A204.1 (cell line): Measurements from ENCODE around the gene RNF123.
"Not testable (repeated sequence)": the region's sequence is repeated elsewhere in the genome, so short reads cannot be mapped to it uniquely, and the experiment has no call there.

Source experiments
- FAIRE-seq: peaks from 2 replicates; lab custom pipeline; 2012; peaks lifted over from hg19 to GRCh38; lab: Jason Lieb, UNC

RNF123 gene

DNA sequence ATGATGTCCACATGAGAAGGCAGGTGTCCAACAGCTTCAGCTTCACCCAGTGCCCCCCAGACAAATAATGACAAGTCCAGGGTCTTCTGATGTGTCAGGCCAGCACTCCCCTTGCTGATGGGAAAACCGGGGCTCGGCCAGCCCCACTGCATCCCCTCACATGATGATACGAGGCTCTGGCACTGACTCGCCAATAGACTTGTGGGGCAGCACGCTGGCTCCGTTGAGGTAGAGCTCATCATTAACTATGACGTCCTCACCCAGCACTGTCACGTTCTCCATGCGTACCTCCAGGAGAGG, 32.2 kb downstream of the RNF123 start:
- no peak for FAIRE-seq

DNA sequence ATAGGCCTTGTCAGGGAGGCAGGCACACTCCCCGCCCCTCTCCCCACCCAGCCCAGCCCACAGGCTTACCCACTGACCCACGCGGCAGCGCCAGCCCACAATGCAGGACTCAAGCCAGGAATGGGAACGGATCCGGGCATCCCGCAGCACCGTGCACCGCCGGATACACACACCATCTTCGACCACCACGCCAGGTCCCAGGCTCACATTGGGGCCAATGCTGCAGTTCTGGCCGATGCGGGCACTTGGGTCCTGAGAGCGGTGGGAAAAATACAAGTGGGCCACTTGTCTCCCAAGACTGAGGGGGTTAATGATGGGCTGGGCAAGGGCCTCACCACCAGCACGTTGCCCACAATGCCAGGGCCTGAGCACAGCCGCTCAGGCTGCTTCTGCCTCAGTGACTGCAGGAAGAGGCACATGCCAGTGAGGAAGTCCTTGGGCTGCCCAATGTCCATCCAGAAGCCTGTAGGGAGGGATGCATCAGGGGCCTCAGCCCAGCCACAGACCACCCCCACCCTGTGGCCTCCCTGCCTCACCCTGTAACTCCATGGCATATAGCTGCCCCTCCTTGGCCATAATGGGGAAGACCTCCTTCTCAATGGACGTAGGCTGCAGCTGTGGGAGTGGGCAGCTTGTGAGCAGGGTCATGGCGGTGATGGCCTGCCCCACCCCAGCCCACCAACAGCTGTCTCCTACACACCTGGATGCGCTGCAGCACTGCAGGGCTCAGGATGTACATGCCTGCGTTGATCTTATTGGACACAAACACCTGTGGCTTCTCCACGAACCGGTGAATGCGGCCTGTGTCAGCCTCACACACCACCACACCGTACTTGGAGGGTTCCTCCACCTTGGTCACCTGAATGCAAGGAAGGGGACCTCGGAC, 32.8 kb downstream of the RNF123 start:
- FAIRE-seq: no peak

DNA sequence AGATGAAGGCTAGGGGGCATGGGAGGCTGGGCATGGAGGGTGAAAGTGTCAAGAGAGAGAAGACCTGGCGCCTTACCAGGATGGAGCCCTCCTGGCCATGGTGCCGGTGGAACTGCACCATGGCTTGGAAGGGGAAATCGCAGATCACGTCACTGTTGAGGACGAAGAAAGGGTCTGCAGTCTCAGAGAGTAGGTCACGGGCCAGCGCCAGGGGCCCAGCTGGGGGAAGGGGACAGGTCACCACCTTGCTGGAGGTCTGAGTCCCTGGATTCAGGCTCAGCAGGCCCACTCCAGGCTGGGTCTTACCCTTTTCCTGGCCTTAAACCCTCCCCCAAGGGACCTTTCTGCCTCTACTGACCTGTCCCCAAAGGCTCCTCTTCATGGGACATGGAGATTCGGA, 33.5 kb downstream of the RNF123 start:
- FAIRE-seq: no peak

DNA sequence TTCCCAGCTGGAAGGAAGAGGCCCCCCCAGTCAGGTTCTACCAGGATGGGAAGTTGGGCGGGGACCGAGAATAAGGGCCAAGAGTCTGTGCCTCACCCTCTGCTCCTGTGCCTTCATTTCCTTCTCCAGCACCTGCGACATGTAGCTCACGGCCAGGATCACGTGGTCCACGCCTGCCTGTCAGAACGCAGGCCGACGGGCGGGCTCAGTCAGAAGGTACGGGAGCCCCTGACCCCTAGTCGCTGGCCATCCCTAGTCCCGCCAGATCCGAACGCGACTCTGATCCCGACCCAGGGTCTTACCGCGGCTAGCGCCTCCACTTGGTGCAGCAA, 33.9 kb downstream of the RNF123 start:
- FAIRE-seq: no peak

DNA sequence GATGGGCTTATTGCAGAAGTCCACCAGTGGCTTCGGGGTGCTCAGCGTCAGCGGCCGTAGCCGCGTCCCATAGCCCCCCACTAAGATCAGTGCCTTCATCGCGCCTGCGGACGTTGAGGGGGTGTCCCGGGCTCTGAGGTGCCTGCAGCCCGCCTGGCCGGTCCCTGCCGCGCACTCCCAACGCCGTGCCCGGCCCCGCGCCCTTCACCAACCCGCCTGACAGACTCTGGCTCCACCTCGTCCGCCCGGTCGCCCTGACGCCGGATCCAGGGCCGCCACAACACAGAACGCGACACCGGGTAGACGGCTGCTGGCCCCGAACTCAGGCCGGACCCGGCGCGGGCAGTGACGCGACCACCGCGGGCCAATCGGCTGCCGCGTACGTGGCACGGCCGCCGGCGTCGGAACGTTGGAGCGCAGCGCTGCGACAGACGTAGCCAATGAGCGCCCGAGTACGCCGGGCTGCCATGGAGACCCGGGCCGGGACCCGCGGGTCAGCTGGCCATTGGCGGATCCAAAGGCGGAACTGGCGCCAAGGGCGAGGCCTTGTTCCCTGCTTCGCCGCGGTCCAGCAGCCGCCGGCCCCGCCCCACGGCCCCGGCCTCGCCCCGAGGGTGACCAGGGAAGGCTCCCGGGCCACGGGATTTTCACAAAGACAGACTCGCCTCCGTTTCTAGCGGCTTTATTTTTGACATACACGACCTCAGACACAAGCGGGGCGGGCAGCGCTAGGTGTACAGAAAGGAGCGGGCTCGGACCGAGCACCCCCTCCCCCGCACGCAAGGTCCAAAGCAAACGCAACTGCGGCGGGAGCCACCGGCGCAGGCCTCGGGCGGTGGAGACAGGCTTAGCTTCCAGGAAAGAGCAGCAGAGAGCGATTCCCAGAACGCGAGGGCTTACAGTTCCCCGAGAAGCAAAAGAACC, 34.5 kb downstream of the RNF123 start, which contains the start of gene GMPPB:
GMPPB (minus strand) TSS at position 324 of the 924 bp plus-strand sequence; CDS start at position 99, 225 bp downstream.
- FAIRE-seq: peak; percentile 41

DNA sequence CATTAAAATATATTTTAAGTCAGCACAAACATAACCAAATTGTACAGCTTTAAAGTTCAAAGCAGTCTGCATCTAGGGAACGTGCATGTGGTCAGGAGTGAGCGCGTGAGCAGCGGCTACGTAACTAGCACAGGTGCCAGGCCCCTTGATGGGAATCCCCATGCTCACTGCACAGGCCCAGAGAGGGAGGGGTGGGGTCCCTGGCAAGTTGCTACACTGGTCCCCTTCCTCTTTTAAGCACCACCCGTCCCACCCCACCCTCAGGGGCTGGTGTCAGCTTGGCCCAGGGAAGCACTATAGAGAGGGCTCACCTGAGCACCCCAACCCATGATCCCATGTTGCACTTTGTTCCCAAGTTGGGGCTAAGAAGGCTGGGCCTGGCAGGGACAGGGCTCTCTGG, 35.2 kb downstream of the RNF123 start:
- FAIRE-seq: no peak

DNA sequence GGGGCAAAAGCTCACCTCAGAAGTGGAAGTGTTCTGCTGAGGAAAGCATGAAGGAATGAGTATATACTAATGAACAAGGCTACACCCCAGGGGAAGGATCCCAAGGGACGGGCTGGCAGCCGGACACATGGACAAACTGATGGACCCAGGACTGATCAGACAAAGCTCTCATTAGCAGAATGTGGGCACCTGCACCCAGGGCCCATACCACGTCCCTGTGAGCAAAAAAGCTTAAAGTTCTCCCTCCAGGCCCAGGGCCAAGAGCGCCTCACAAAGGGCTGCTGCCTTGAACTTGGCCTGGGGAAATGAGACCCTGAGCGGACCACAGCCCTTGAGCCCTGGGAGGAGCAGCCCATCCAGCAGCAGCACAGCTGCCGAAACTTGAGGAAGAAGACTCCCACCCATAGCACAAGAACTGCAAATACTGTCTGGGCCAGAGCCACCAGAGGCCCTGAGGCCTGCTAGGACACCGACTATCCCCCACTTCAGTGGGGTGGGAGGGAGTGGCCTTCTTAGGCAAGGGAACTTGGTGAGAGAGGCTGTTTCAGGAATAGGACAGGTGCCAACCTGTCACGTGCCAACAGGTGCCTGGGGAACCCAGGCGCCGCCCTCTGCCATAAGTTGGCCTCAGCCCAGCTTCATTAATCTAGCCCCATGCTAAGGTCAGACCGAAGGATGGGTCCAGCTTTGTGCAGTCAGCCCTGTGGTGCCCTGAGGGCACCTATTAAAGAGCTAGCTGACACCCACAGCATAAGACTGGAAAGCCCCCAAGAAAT, 36.7 kb downstream of the RNF123 start:
- no peak for FAIRE-seq

DNA sequence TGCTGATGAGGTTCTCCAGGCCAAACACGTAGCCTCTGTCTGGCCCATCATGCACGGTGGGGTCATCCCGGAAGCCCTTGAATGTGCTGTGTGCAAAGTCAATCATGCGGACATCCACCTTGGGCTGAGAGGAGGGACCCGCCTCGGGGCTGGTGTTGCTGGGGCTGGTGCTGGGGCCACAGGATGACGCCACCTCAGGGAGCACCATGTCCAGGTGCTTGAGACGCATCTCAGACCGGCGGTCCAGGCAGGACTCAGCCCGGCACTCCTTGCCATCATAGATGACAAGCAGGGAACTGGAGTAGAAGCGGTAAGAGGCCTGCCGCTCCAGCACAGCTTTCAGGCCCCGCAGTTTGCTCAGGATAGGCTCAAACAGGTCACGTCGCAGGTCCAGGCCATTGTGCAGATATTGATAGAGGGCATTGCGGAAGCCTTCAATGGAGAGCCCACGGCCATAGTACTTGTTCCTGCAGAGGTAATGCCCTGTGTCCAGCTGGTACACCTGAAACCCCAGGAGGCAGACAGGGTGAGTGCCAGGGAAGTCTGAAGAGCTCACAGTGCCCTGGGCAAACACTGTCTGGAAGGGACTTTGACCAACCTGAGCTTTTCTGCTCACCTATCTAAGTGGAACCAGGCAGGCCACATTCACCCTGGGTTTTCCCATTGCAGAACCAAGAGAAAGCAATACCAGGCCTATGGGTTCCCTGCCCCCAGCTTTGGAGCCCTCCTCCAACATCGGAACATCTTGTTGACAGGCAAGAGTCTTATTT, 38.0 kb downstream of the RNF123 start:
- no peak for FAIRE-seq

DNA sequence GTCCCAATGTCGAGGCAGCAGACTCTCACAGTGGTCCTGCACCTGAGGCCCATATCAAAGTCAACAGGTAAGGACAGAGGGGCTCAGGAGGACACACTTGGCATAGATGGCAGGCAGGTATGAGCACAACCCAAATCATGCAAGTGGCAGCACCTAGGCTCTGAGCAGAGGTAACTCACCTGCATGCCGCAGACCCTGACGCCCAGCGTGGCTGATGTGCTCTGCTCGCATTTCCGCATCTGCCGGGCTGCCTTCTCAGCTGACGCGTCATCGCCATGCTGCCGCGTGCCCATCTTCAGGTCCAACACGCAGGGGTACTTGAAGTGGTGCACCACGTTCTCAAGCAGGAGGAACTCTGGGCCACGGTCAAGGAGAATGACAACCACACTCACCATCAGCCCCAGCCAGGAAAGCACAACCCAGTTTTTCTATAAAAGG, 38.6 kb downstream of the RNF123 start:
- FAIRE-seq: no peak

DNA sequence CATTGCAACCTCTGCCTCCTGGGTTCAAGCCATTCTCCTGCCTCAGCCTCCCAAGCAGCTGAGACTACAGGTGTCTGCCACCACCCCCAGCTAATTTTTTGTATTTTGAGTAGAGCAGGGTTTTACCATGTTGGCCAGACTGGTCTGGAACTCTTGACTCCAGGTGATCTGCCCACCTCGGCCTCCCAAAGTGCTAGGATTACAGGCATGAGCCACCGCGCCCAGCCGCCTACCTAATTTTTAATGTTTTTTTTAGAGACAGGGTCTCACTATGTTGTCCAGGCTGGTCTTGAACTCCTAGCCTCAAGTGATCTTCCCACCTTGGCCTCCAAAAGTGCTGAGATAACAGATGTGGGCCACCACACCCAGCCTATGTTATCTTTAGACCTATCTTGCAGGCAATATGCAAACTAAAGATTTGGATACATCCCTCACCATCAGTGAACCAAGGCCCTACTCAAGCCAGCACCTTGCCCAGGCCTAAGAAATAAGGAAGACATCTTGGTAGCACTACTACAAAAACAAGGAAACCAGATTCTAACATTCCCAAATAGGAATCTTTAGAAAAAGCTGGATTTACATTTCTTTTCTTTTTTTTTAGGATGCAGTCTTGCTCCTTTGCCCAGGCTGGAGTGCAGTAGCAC, 40.7 kb downstream of the RNF123 start:
- no peak for FAIRE-seq

DNA sequence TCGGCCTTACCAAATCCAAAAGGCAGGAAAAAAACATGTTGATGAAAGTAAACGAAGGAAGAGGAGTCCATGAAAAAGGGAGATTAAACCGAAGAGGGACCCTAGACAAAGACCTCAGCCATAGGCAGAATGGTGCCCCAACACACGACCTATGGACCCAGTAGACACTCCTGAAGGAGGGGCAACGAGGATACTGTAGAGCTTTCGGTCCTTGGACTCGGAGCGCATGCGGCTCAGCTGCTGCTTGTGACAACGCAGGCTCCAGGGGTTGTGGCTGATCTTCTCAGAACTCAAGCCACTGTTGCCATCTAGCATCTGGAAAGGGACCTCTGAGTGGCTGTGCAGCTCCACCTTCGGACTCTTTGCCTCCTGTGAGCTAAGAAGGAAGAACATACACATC, 43.2 kb downstream of the RNF123 start:
- FAIRE-seq: no peak

DNA sequence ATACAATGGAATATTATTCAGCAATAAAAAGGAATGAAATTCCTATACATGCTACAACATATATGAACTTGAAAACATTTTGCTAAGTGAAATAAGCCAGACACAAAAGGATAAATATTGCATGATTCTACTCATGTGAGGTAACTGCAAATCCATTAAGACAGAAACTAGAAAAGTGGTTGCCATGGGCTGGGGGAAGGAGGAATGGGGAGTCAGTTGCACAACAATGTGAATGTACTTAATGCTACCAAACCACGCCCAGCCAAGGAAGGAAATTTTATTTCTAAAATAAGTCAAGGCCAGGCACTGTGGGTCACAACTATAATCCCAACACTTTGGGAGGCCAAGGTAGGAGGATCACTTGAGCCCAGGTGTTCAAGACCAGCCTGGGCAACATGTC, 44.2 kb downstream of the RNF123 start:
- no peak for FAIRE-seq

DNA sequence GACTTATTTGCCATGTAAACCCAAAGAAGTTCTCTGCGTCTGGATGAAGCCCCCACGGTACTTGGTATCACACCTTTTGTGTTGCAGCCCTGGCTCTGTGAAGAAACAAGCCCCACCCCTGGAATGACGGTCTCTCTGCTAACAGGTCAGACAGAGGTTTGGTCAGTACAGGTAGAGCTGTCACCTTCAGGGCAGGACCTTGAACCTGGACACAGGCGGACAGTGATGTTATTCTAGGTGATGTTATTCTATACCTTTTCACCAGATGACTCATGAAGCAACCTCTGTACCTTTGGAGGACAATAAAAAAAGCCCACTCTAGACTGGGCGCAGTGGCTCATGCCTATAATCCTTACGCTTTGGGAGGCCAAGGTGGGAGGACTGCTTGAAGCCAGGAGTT, 45.4 kb downstream of the RNF123 start:
- no peak for FAIRE-seq

DNA sequence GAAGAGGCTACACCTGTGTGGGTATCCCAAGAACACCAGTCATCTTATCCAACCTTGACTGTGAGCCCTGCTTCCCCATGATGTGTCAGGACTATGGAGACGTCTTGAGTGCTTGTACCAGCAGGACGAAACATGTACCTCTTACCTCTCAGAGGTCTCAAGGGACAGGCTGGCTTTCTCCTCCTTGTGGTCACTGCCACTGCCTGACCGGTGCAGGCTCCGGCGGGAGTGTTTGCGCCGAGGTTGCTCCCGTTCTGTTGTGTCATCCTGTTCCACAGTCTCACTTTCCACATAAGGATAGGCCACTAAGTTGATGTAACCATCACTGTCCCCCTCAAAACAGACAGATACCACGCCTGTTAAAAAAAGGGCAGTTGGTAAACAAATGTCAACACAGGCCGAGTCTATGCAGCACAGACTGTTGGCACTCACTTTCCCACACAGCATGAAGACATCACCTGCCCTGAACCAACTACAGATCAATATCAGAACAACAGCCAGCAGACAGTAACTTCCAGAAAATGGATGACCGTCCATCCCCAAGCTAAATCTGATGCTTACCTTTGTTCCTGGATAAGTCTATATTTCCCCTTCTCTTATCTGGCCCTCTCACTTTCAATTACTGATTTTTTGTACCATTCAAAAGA, 48.8 kb downstream of the RNF123 start:
- no peak for FAIRE-seq

DNA sequence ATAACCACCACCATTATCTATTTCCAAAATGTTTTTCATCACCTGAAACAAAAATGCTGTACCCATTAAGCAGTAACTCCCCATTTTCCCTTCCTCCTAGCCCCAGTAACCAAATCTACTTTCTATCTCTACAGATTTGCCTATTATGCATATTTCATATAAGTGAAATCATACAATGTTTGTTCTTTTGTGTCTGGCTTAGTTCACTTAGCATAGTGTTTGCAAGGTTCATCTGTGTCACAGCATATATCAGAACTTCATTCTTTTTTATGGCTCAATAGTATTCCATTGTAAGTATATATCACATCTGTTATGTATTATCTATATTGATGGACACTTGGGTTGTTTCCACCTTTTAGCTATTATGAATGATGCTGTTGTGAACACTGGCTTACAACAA, 51.1 kb downstream of the RNF123 start:
- no peak for FAIRE-seq

DNA sequence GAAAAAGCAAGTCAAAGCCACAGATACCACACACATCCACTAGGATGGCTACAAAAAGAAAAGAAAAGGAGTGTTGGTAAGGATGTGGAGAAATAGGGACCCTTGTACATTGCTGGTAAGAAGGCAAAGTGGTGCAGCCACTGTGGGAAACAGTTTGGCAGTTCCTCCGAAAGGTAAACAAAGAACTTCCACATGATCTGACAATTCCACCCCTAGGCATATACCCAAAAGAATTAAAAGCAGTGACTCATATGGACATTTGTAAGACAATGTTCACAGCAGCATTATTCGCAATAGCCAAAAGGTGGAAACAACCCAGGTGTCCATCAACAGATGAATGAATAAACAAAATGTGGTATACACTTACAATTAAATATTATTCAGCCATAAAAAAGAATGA, 56.6 kb downstream of the RNF123 start:
- FAIRE-seq: no peak

DNA sequence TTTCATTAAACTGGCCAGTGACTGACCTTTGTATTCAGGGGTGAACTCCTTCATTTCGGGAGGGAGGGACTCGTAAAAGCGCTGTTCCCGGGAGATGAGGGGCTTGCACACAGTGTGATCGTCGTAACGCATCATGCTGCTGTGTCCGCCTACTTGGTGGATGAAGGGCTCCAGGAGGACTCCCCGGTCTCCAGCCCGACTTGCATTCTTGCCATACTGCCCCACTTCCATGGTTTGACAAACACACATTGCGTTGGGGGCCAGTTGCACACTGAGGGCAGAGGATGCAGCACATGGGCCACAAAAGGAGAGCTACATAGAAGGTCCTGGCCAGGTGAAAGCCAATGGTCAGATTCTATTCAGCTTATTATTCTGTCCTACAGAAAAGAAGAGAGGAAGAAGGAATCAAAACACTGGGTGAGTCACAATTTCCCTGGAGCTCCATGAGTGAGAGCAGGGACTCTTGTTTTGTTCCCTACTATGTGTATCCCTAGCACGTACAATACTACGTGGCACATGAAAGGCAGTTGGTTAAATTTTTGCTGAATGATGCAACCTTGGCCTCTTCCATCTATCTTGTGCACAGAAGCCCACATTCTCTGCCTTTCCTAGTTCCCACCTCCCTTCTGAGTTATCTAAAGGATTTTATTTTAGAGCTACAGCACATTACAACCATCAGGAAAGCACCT, 58.6 kb downstream of the RNF123 start:
- FAIRE-seq: no peak

DNA sequence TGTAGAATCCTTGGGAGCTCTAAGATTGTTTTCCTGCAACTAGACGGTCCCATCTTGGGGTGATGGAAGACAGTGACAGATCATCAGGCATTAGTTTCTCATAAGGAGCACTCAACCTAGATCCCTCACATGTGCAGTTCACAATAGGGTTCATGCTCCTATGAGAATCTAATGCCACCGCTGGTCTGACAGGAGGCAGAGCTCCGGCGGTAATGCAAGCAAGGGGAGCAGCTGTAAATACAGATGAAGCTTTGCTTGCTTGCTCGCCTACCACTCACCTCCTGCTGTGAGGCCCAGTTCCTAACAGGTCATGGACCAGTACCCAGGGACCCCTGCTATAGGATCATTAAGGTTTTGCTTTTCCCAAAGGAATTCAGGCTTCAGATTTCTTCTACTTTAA, 59.5 kb downstream of the RNF123 start:
- FAIRE-seq: not testable (repeated sequence)

DNA sequence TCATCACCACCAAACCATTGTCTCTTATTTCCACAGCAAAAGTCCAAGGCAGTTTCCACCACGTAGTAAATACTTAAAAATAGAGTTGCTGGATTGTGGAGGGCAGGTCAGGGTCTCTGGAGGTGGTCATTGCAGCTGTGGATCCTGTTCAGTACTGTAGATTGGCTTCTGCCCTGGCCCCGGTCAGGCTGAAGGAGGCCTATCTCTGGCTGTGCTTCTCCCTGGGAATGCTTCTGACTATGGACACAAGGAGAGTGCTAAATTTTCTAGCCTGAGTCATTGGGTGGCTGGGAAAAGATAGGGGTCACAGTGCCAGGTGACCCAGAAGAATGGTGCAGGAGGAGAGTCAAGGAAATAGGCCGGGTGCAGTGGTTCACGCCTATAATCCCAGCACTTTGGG, 60.7 kb downstream of the RNF123 start:
- FAIRE-seq: no peak

DNA sequence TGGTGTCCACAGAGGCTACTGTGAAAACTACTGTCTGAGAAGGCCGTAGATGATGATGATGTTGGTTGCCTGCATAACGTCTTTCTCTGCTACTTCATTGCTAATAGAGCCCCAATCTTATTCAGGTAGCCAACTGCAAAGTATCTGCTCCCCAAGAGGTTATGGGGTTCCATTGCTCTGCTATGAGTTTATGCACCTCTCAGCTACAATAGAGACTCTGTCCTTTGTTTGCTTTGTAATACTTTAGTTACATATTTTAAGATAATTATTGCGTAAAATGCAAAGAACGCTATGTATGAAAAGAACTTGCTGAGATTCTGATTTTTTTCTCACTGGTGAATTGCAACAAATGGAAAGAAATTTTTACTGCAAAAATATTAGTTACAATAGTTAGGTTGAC, 62.1 kb downstream of the RNF123 start:
- FAIRE-seq: no peak
